ENCODE data around the gene TRMT10B. TPM values are rescaled to one million over a fixed set of nuclear protein-coding genes. Genes with fewer than 3 reads are reported as not detected.

Gene TRMT10B
- polyA plus RNA-seq, 3 donors: 5.2 to 12.4 (median 9.4) TPM

GRCh38 chr9:37706290-37706689, 47.3 kb upstream of the TRMT10B start:
- intact Hi-C loops (cut with micrococcal nuclease): no loop called here
- Histone ChIP-seq H3K4me3 (replicated peaks in 1 of 3; ENCODE audit: low read depth in 2 of 3, low read length in 3 of 3) (no peak overlapping the region), H3K9me3 (replicated peaks in 1 of 2; ENCODE audit: control insufficient read depth in 1 of 2, insufficient read depth in 1 of 2, low read length in 2 of 2) (no peaks in the 10 kb centered on the region), H2AFZ (ENCODE audit: insufficient read depth, low read depth, low read length, poor library complexity, severe bottlenecking) (no peak overlapping the region), H3K4me2 (replicated peaks; ENCODE audit: extremely low read depth, low read length, poor library complexity, severe bottlenecking) (no peak overlapping the region), H3K9ac (ENCODE audit: insufficient read depth, low read length, poor library complexity, severe bottlenecking) (no peak overlapping the region), H3K79me2 (ENCODE audit: insufficient read depth, low read length) (no peaks in the 10 kb centered on the region), H4K20me1 (ENCODE audit: insufficient read depth, low read length) (no peaks in the 10 kb centered on the region), H3K36me3 (replicated peaks in 1 of 2; ENCODE audit: control insufficient read depth in 1 of 2, insufficient read depth in 2 of 2, low read length in 2 of 2) (no peaks in the 10 kb centered on the region), H3K4me1 (ENCODE audit: control insufficient read depth in 1 of 2, insufficient read depth in 2 of 2, low read length in 2 of 2) (no peaks in the 10 kb centered on the region), H3K27me3 (ENCODE audit: control insufficient read depth in 2 of 2, insufficient read depth in 2 of 2, low read length in 2 of 2) (no peaks in the 10 kb centered on the region), H3K27ac (ENCODE audit: low read depth in 1 of 2, low read length in 2 of 2) (no peak overlapping the region)
- Mint-ChIP-seq H3K27ac (no peak overlapping the region), H3K36me3 (no peaks in the 10 kb centered on the region), H3K4me1 (no peaks in the 10 kb centered on the region), H3K27me3 (ENCODE audit: low read depth in 3 of 3) (peaks cover 0 to 3% (median 3%) of the 10 kb centered on the region in 3 donors), H3K4me3 (no peak overlapping the region), H3K9me3 (no peaks in the 10 kb centered on the region)
- WGBS (ENCODE audit: insufficient coverage): no CpG with 5 or more reads among the region's 3 CpGs
- DNase-seq: no peak
- TF ChIP-seq, protein P1, sequence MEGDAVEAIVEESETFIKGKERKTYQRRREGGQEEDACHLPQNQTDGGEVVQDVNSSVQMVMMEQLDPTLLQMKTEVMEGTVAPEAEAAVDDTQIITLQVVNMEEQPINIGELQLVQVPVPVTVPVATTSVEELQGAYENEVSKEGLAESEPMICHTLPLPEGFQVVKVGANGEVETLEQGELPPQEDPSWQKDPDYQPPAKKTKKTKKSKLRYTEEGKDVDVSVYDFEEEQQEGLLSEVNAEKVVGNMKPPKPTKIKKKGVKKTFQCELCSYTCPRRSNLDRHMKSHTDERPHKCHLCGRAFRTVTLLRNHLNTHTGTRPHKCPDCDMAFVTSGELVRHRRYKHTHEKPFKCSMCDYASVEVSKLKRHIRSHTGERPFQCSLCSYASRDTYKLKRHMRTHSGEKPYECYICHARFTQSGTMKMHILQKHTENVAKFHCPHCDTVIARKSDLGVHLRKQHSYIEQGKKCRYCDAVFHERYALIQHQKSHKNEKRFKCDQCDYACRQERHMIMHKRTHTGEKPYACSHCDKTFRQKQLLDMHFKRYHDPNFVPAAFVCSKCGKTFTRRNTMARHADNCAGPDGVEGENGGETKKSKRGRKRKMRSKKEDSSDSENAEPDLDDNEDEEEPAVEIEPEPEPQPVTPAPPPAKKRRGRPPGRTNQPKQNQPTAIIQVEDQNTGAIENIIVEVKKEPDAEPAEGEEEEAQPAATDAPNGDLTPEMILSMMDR (IDR thresholded peaks at IDR 0.05): no peak

GRCh38 chr9:37707748-37708147, 45.9 kb upstream of the TRMT10B start:
- H3K36me3 Mint-ChIP-seq: no peaks in the 10 kb centered on the region
- TF ChIP-seq, protein P1 (IDR thresholded peaks at IDR 0.05): no peak
- Histone ChIP-seq H3K9me3 (replicated peaks in 1 of 2; ENCODE audit: control insufficient read depth in 1 of 2, insufficient read depth in 1 of 2, low read length in 2 of 2) (no peaks in the 10 kb centered on the region), H3K4me1 (ENCODE audit: control insufficient read depth in 1 of 2, insufficient read depth in 2 of 2, low read length in 2 of 2) (no peaks in the 10 kb centered on the region), H3K4me2 (replicated peaks; ENCODE audit: extremely low read depth, low read length, poor library complexity, severe bottlenecking) (no peak overlapping the region), H4K20me1 (ENCODE audit: insufficient read depth, low read length) (no peaks in the 10 kb centered on the region), H3K36me3 (replicated peaks in 1 of 2; ENCODE audit: control insufficient read depth in 1 of 2, insufficient read depth in 2 of 2, low read length in 2 of 2) (no peaks in the 10 kb centered on the region), H2AFZ (ENCODE audit: insufficient read depth, low read depth, low read length, poor library complexity, severe bottlenecking) (no peak overlapping the region), H3K4me3 (replicated peaks in 1 of 3; ENCODE audit: low read depth in 2 of 3, low read length in 3 of 3) (no peak overlapping the region), H3K27ac (ENCODE audit: low read depth in 1 of 2, low read length in 2 of 2) (no peak overlapping the region), H3K9ac (ENCODE audit: insufficient read depth, low read length, poor library complexity, severe bottlenecking) (no peak overlapping the region), H3K79me2 (ENCODE audit: insufficient read depth, low read length) (no peaks in the 10 kb centered on the region), H3K27me3 (ENCODE audit: control insufficient read depth in 2 of 2, insufficient read depth in 2 of 2, low read length in 2 of 2) (no peaks in the 10 kb centered on the region)
- no peak overlapping the region for H3K4me3 Mint-ChIP-seq
- no peaks in the 10 kb centered on the region for H3K9me3 Mint-ChIP-seq
- H3K4me1 Mint-ChIP-seq: no peaks in the 10 kb centered on the region
- WGBS (ENCODE audit: insufficient coverage): 100% methylated on average over 1 of the region's 4 CpGs
- no peak overlapping the region for H3K27ac Mint-ChIP-seq
- no peak for DNase-seq
- peaks cover 0 to 3% (median 3%) of the 10 kb centered on the region in 3 donors for H3K27me3 Mint-ChIP-seq (ENCODE audit: low read depth in 3 of 3)
- intact Hi-C loops (cut with micrococcal nuclease): no loop called here

All from CD14-positive monocyte (primary cell).